SK-N-MC (cell line): ENCODE data around the gene PHF3.

Source experiments
- EZH2 ChIP-seq: fragments of 200-600 bp; sonication (generic); IDR thresholded peaks from one replicate; pipeline ENCODE4 v1.6.1; 2017; ENCODE audit warnings: antibody characterized with exemption
- FOXP2 ChIP-seq: optimal IDR thresholded peaks from 2 replicates; pipeline ENCODE3; 2011; ENCODE audit warnings: mild to moderate bottlenecking, moderate library complexity; ENCODE audit not compliant: insufficient read depth; ENCODE audit errors: extremely low read length, control extremely low read depth
- POLR2AphosphoS5 ChIP-seq: IDR thresholded peaks from 2 replicates; pipeline ENCODE4 v1.6.1; 2012; ENCODE audit warnings: mild to moderate bottlenecking, low read depth, low read length, borderline replicate concordance

GRCh38 chr6:63744810-63745209 is 109.2 kb downstream of the PHF3 start:
- TF ChIP-seq POLR2AphosphoS5 (no peak), EZH2 (no peak), FOXP2 (no peak)
